ENCODE results near the gene INAVA. TPM values are rescaled to one million over a fixed set of nuclear protein-coding genes. Genes with fewer than 3 reads are reported as not detected.

Gene INAVA
- total and polyA plus RNA-seq, 2 of the 13 experiments (the other 11 are each of a cell fraction or from before 2014, with no cell fraction given) = 6.0 to 13.5 TPM

DNA sequence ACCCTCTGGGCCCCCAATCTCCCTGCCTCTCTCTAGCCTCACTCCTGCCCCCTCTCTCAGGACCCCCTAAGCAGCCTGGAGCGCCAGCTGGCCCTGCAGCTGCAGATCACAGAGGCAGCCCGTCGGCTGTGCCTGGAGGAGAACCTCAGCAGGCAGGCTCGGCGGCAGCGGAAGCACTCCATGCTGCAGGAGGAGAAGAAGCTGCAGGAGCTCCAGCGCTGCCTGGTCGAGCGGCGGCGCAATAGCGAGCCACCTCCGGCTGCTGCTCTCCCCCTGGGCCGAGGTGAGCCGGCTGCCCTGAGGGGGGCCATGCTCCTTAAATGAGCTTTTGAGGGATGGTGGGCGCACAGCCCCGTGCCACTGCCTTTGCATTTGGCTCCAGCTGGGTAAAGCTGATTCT lies 6.2 kb downstream of the INAVA start:
- WGBS (ENCODE audit: low lambda C conversion rate) = 87% methylated on average over 3 of the region's 17 CpGs
- Histone ChIP-seq H3K4me3 (replicated peaks in 1 of 3; ENCODE audit: insufficient read depth in 1 of 3, low read depth in 2 of 3, low read length in 3 of 3) (no peak overlapping the region), H3K9me3 (ENCODE audit: low read length) (no peaks in the 10 kb centered on the region), H3K79me2 (ENCODE audit: insufficient read depth, low read length) (peaks cover 5% of the 10 kb centered on the region), H3K4me2 (ENCODE audit: low read depth, low read length) (no peak overlapping the region), H3K9ac (ENCODE audit: insufficient read depth, low read depth, low read length) (no peak overlapping the region), H3K27ac (ENCODE audit: extremely low read length, insufficient read depth, low read length) (no peak overlapping the region), H4K20me1 (ENCODE audit: insufficient read depth, low read length) (no peaks in the 10 kb centered on the region), H2AFZ (ENCODE audit: low read length) (no peak overlapping the region), H3K36me3 (replicated peaks in 1 of 2; ENCODE audit: control insufficient read depth in 1 of 2, insufficient read depth in 2 of 2, low read length in 2 of 2) (peaks cover 6 to 27% of the 10 kb centered on the region in 2 experiments), H3K4me1 (ENCODE audit: insufficient read depth, low read length) (peaks cover 63% of the 10 kb centered on the region), H3K27me3 (ENCODE audit: control insufficient read depth in 1 of 2, insufficient read depth in 2 of 2, low read length in 2 of 2) (no peaks in the 10 kb centered on the region)
- POLR2A ChIA-PET = interaction anchor here (2.3 kb wide), 1 partner anchor 16 kb away, joined by 9 read pairs; no protein-coding TSS in a partner anchor
- in situ Hi-C loops (cut with HindIII; ENCODE audit: extremely low pct_ligation_motif_present, low pct_unique_long_range_greater_than_20kb) = no loop called here
- intact Hi-C loops (cut with micrococcal nuclease; ENCODE audit: unreplicated experiment) = no loop called here
- no peak for DNase-seq (ENCODE audit: low spot score)
- TF ChIP-seq ZNF746 (CRISPR knock-in tag; IDR thresholded peaks at IDR 0.05) (no peak), RBFOX2 (IDR thresholded peaks at IDR 0.05; ENCODE audit: low read depth, low read length) (peak; percentile 27; the same call in 1 of the 2 replicates)
- no peak for FAIRE-seq
- CTCF ChIA-PET (ENCODE audit: low intra/inter-chr PET ratio, low total read pairs) = no interaction called here
- BruUV-seq (replicated peaks) = no TSS peak
- ATAC-seq = no peak

DNA sequence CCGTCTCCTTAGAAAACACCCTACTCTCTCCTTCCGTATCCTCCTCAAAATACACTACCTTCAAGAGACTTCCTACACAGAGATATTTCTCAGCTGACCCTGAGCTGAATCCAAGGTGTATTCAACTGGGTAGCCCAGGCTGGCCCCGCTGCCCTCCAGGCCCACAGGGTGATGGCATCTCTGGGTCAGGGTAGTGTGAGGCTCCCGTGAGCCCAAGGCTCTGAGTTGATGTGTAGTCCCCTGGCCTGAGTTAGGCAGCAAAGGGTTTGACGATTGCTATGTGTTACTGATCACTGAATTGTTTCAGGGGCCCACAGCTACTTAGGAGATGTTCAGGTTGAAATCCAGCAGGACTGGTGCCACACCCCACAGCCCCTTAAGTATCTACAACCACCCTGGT lies 6.7 kb downstream of the INAVA start:
- in situ Hi-C loops (cut with HindIII; ENCODE audit: extremely low pct_ligation_motif_present, low pct_unique_long_range_greater_than_20kb) = no loop called here
- no TSS peak for BruUV-seq (replicated peaks)
- TF ChIP-seq, protein P1, sequence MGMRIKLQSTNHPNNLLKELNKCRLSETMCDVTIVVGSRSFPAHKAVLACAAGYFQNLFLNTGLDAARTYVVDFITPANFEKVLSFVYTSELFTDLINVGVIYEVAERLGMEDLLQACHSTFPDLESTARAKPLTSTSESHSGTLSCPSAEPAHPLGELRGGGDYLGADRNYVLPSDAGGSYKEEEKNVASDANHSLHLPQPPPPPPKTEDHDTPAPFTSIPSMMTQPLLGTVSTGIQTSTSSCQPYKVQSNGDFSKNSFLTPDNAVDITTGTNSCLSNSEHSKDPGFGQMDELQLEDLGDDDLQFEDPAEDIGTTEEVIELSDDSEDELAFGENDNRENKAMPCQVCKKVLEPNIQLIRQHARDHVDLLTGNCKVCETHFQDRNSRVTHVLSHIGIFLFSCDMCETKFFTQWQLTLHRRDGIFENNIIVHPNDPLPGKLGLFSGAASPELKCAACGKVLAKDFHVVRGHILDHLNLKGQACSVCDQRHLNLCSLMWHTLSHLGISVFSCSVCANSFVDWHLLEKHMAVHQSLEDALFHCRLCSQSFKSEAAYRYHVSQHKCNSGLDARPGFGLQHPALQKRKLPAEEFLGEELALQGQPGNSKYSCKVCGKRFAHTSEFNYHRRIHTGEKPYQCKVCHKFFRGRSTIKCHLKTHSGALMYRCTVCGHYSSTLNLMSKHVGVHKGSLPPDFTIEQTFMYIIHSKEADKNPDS (CRISPR knock-in tag; IDR thresholded peaks at IDR 0.05) = no peak
- TF ChIP-seq ZFX (CRISPR knock-in tag; IDR thresholded peaks at IDR 0.05; ENCODE audit: low read depth) = no peak
- TF ChIP-seq KDM1A (CRISPR knock-in tag; IDR thresholded peaks at IDR 0.05) = no peak
- no peak for TF ChIP-seq ZNF564 (CRISPR knock-in tag; IDR thresholded peaks at IDR 0.05)
- no peak for TF ChIP-seq ZNF83 (CRISPR knock-in tag; IDR thresholded peaks at IDR 0.05; ENCODE audit: borderline replicate concordance)
- TF ChIP-seq, protein P2, sequence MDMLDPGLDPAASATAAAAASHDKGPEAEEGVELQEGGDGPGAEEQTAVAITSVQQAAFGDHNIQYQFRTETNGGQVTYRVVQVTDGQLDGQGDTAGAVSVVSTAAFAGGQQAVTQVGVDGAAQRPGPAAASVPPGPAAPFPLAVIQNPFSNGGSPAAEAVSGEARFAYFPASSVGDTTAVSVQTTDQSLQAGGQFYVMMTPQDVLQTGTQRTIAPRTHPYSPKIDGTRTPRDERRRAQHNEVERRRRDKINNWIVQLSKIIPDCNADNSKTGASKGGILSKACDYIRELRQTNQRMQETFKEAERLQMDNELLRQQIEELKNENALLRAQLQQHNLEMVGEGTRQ (IDR thresholded peaks at IDR 0.05; ENCODE audit: low read depth, low read length) = no peak
- TF ChIP-seq, protein P2 (CRISPR knock-in tag; IDR thresholded peaks at IDR 0.05; ENCODE audit: borderline replicate concordance) = no peak
- TF ChIP-seq, protein P3, sequence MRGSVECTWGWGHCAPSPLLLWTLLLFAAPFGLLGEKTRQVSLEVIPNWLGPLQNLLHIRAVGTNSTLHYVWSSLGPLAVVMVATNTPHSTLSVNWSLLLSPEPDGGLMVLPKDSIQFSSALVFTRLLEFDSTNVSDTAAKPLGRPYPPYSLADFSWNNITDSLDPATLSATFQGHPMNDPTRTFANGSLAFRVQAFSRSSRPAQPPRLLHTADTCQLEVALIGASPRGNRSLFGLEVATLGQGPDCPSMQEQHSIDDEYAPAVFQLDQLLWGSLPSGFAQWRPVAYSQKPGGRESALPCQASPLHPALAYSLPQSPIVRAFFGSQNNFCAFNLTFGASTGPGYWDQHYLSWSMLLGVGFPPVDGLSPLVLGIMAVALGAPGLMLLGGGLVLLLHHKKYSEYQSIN (CRISPR knock-in tag; IDR thresholded peaks at IDR 0.05; ENCODE audit: borderline replicate concordance) = no peak
- intact Hi-C loops (cut with micrococcal nuclease; ENCODE audit: unreplicated experiment) = no loop called here
- FAIRE-seq = no peak
- Histone ChIP-seq H3K4me1 (ENCODE audit: insufficient read depth, low read length) (peaks cover 64% of the 10 kb centered on the region), H3K9me3 (ENCODE audit: low read length) (no peaks in the 10 kb centered on the region), H3K79me2 (ENCODE audit: insufficient read depth, low read length) (peaks cover 5% of the 10 kb centered on the region), H3K27ac (ENCODE audit: extremely low read length, insufficient read depth, low read length) (no peak overlapping the region), H2AFZ (ENCODE audit: low read length) (no peak overlapping the region), H3K4me2 (ENCODE audit: low read depth, low read length) (no peak overlapping the region), H3K36me3 (replicated peaks in 1 of 2; ENCODE audit: control insufficient read depth in 1 of 2, insufficient read depth in 2 of 2, low read length in 2 of 2) (peaks cover 6 to 27% of the 10 kb centered on the region in 2 experiments), H3K9ac (ENCODE audit: insufficient read depth, low read depth, low read length) (no peak overlapping the region), H3K4me3 (replicated peaks in 1 of 3; ENCODE audit: insufficient read depth in 1 of 3, low read depth in 2 of 3, low read length in 3 of 3) (no peak overlapping the region), H3K27me3 (ENCODE audit: control insufficient read depth in 1 of 2, insufficient read depth in 2 of 2, low read length in 2 of 2) (no peaks in the 10 kb centered on the region), H4K20me1 (ENCODE audit: insufficient read depth, low read length) (no peaks in the 10 kb centered on the region)
- DNase-seq (ENCODE audit: low spot score) = no peak
- CTCF ChIA-PET (ENCODE audit: low intra/inter-chr PET ratio, low total read pairs) = no interaction called here
- ATAC-seq = no peak
- WGBS (ENCODE audit: low lambda C conversion rate) = 96% methylated on average over 5 of the region's 5 CpGs
- POLR2A ChIA-PET = interaction anchor here (1.0 to 2.3 kb wide), 3 partner anchors 11 to 16 kb away, joined by 5 to 9 read pairs (median 7); no protein-coding TSS in a partner anchor
